ENCODE results near the gene GTSF1L. TPM values are rescaled to one million over a fixed set of nuclear protein-coding genes. Genes with fewer than 3 reads are reported as not detected.

Gene GTSF1L
- total RNA-seq (2022; extraction: Qiagen RNA extraction; ENCODE audit: low read depth): not detected in 5 replicates

GRCh38 chr20:43726811-43727338, at the start of gene GTSF1L:
GTSF1L (minus strand) TSS chr20:43727002; CDS start chr20:43726694, 308 bp downstream.

Other genes with a start within 250 kb of the GTSF1L start
- 0.75 to 1.4 TPM (median 1.2 TPM) in 5 replicates for gene L3MBTL1, start 219.3 kb downstream of the GTSF1L start, total RNA-seq (2022; extraction: Qiagen RNA extraction; ENCODE audit: low read depth)
- gene SGK2, start 168.0 kb downstream of the GTSF1L start, total RNA-seq (2022; extraction: Qiagen RNA extraction; ENCODE audit: low read depth): 10.2 to 11.0 TPM (median 10.6 TPM) in 5 replicates
- gene IFT52, start 136.1 kb downstream of the GTSF1L start, total RNA-seq (2022; extraction: Qiagen RNA extraction; ENCODE audit: low read depth): 25.4 to 35.5 TPM (median 31.5 TPM) in 5 replicates
- 77.9 to 92.0 TPM (median 80.1 TPM) in 5 replicates for gene MYBL2, start 59.9 kb downstream of the GTSF1L start, total RNA-seq (2022; extraction: Qiagen RNA extraction; ENCODE audit: low read depth)
- gene TOX2, start 187.8 kb upstream of the GTSF1L start, total RNA-seq (2022; extraction: Qiagen RNA extraction; ENCODE audit: low read depth): 8.9 to 10.2 TPM (median 9.4 TPM) in 5 replicates

Measured in A549 treated with RU486 at 1 μM for 4 hours (cell line).